ENCODE results near the gene GPR155.
"Not testable (repeated sequence)": the region's sequence is repeated elsewhere in the genome, so short reads cannot be mapped to it uniquely, and the experiment has no call there.

GPR155 gene

DNA sequence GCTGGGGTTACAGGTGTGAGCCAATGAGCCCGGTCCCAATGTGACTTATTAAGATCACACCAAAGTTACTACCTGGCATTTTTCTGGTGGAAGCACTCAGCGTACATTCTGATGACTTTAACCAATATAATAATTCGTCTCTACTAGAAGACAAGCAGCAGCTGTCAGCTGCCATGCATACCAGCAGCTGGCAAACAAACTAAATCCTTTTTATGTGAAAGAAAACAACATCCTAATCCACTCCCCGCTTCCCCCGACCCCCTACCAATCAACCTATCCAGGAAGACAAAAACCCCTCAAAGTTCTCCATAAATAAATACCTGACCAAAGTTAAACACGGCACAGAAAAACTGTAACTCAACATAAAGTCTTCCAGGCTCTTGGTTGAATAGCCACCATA, 42.1 kb downstream of the GPR155 start:
- in situ Hi-C loops (cut with MboI; ENCODE audit: low sequenced_read_pairs), result no loop called here

DNA sequence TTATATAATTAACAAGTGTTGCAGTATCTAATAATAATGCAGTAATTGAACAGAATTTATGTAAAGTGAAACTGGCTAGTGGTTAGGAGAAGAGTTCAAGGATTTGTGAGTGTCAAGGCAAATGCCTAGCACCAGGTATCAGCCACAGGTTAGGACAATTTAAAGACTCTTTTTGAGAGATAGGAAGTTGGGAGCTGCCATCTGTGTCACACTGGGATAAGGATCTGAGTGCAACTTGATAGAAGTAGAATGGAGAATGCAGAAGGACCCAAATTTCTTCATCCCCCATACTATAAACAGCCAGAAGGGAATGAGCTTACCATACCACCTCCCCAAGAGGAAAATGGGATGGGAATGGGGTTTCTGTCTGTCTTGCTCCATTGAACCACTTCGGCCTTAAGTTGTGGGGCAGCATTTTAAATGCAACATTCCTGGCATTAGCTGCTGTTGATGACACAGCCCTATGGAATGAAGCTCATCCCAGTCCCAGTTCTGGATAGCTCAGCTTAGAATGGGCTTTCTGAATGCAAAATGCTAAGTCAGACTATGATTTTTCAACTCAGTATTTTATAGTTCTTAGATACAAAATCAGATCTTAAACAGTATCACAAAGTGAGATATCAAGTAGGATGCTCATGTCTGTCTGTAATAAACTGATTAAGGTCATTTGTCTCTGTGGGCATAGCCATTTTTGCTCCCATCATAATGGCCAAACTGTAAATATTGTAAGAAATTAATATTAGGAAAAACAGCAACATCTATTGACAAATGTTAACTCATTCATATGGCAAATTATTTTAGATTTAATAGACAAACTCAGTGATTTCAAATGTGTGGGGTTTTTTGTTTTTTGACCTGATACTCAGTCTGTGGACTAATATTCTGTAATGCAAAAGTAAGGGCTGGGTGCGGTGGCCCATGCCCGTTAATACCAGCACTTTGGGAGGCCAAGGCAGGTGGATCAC, 44.0 kb downstream of the GPR155 start:
- in situ Hi-C loops (cut with MboI; ENCODE audit: low sequenced_read_pairs), result no loop called here

DNA sequence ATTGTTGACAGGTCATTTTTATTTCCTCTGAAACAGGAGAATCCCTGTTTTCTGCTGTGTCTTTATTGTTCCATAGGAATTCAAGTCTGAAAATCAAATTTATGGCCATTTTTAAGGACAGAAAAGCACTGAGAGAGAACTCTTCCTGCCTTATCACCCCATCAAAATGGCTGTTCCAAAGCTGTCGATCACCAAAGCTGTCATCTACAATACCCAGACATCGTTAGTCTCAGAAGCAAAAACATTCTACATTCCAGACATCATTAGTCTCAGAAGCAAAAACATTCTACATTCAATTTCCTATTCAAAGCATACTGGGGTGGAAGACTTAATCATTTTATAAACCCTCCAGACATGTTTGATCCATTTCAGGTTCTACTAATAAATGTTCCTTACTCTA, 46.9 kb downstream of the GPR155 start:
- in situ Hi-C loops (cut with MboI; ENCODE audit: low sequenced_read_pairs), result no loop called here

DNA sequence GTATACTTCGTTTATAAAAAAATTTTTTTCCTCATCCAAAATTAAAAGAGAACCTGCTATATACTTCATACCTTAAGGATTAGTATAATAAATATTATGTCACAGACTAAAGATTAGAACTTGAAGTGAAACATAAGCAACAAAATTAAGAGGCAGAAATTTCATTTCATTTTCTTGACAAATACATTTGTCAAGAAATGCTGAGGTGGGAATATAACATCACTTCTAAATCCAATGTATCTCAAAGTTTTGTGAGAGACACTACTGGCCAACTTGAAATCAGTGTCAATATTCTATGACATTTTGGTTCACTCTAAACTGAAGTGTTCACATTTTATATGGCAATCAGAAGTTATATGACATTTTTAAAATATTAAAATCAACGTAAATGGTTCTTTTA, 47.5 kb downstream of the GPR155 start:
- in situ Hi-C loops (cut with MboI; ENCODE audit: low sequenced_read_pairs), result no loop called here

DNA sequence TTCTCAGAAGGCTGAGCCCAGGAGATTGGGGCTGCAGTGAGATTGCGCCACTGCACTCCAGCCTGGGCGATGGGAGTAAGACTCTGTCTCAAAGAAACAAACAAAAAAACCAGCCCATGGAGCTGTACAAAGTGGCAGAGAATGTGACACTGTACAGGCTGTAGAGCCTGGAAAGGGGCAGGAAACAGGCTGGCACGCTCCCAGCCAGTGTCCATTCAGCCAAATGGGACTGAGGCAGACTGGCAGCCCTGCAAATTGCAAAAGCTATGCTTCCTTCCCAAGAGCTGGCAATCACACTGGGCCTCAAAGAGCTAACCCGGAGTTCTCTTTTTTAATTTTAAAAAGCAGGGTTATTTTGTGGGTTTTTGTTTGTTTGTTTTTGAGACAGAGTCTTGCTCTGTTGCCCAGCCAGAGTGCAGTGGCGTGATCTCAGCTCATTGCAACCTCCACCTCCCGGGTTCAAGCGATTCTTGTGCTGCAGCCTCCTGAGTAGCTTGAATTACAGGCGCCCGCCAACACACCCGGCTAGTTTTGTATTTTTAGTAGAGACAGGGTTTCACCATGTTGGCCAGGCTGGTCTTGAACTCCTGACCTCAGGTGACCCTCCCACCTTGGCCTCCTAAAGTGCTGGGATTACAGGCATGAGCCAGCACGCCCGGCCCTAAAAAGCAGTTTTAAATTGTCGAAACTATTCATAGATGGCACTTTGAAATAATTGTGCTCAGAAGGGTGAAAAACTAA, 48.5 kb downstream of the GPR155 start:
- in situ Hi-C loops (cut with MboI; ENCODE audit: low sequenced_read_pairs), result no loop called here

DNA sequence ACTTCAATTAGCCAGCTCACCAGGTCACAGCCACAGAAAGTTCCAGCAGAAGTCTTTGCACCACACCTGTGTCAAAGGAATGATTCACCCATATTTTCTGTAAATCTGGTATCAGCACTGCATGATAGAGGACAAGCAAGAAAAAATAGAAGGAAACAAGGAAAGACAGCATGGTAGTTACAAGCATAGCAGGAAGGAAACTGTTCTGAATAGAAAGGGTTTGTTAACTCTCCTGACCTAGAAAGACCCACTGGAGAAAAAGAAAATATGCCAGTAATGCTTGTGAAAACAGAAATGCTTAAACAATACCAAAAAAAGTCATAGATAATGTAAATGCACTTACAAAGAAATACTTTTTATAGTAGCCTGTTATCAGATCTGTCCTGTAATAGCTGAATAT, 50.5 kb downstream of the GPR155 start:
- in situ Hi-C loops (cut with MboI; ENCODE audit: low sequenced_read_pairs), result no loop called here

DNA sequence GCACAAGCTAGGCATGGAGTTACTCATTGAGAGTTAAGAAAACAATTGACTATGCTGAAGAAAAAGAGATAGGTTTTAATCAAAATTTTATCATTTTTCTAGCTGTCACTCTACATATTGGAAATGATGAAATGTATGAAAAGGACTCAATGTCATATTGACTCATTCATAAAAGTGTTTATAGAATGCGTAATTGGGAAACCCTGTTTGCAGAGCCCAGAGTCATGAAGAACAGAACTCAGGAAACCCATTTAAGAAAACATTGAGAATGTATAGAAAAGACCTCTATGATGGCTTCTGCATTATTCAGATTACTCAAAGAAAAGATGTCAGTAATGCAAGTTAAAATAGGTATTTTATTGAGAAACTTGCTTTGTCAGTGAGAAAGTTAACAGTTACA, 54.9 kb downstream of the GPR155 start:
- in situ Hi-C loops (cut with MboI; ENCODE audit: low sequenced_read_pairs), result no loop called here

DNA sequence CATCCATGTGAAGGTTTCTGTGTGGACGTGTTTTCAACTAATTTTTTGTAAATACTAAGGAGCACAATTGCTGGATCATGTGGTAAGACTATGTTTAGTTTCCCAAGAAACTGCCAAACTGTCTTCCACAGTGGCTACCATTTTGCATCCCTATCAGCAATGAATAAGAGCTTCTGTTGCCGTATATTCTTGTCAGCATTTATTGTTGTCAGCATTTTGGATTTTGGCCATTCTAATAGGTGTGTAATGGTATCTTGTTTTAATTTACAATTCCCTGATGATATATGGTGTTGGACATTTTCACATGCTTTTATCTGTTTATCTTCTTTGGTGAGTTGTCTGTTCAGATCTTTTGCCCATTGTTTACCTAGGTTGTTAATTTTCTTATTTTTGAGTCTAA, 56.8 kb downstream of the GPR155 start:
- in situ Hi-C loops (cut with MboI; ENCODE audit: low sequenced_read_pairs), result no loop called here

DNA sequence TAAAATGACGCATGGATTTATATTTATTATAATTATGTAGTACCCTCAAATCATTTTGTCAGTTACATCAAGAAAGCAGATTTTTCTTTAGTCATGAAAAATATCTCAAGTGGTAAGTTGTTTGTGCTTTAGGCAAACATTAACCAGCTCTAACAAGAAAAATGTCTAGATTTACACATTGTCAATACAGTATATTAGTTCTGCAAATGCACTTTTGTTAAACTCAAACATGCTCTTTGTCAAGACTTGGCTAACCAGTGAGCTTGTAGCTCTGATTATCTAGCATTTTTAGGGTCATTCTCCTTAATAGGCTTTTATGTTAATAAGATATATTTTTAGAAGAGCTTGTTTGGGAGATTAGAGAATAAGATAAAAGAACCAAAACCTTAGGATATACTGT, 58.6 kb downstream of the GPR155 start:
- in situ Hi-C loops (cut with MboI; ENCODE audit: low sequenced_read_pairs), result no loop called here

DNA sequence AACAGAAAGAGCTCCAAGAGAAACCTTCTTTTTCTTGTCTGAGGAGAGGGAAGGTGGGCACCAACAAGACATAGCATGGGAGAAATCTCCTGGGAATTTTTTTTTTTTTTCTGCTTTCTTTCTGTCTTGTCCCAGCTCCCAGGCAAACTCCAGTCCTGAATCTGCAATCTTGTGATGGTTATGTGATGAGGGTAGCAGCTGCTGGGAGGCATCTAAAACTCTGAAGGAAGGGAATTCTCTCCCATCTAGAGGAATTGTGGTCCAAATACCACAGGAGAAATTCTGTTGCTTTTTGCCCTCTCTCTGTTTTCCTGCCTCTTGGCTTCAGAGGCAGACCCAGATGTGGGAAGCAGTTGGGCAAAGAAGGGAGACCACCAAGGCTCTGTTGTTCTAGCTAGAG, 74.6 kb downstream of the GPR155 start:
- in situ Hi-C loops (cut with MboI; ENCODE audit: low sequenced_read_pairs), result no loop called here

DNA sequence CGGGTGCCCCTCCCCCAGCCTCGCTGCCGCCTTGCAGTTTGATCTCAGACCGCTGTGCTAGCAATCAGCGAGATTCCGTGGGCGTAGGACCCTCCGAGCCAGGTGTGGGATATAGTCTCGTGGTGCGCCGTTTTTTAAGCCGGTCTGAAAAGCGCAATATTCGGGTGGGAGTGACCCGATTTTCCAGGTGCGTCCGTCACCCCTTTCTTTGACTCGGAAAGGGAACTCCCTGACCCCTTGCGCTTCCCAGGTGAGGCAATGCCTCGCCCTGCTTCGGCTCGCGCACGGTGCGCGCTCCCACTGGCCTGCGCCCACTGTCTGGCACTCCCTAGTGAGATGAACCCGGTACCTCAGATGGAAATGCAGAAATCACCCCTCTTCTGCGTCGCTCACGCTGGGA, 76.8 kb downstream of the GPR155 start:
- in situ Hi-C loops (cut with MboI; ENCODE audit: low sequenced_read_pairs), result not testable (repeated sequence)

DNA sequence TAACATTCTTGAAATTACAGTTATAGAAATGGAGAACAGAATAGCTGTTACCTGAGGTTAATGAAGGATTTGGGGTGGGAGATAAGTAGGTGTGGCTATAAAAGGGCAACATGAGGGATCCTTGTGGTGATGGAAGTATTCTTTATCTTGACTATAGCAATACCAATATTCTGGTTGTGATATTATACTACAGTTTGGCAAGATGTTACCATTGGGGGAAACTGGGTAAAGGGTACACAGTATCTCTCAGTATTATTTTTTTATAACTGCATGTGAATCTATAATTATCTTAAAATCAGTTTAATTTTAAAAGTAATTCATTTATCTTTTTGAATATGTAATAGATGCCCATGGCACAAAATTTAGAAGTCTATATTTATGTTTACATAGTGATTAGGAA, 83.2 kb downstream of the GPR155 start:
- in situ Hi-C loops (cut with MboI; ENCODE audit: low sequenced_read_pairs), result no loop called here

DNA sequence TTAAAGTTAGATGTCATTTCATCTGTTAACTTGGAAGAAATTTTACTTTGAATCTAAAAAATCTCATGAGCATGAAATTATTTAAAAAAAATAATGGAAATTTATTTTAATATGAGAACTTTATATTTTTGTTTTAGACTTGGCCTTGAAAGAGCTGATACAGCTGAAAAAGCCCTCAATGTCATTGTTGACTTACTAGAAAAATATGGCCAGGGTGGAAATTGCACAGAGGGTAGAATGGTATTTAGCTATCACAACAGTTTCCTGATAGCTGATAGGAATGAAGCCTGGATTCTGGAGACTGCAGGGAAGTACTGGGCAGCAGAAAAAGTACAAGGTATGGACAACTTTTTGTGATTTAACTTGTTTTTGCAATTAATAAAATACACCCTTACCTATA, 86.0 kb downstream of the GPR155 start:
- in situ Hi-C loops (cut with MboI; ENCODE audit: low sequenced_read_pairs), result no loop called here

DNA sequence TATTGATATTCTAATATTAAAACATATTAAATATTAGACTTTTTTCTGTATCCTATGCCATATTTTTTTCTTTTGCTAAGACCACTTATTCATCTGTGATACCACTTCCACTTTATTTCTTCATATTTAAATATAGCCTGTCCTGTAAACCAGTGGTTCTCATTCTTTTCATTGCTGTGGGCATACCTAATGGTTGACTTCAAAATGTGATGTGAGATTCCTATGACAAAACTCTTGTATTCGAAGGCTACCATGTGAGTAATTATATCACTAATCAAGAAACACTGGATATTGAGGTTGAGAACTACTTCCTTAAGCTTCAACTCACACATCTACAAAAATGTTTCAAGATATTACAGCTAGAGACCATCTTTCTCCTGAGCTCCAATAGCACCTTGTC, 87.7 kb downstream of the GPR155 start:
- in situ Hi-C loops (cut with MboI; ENCODE audit: low sequenced_read_pairs), result no loop called here

DNA sequence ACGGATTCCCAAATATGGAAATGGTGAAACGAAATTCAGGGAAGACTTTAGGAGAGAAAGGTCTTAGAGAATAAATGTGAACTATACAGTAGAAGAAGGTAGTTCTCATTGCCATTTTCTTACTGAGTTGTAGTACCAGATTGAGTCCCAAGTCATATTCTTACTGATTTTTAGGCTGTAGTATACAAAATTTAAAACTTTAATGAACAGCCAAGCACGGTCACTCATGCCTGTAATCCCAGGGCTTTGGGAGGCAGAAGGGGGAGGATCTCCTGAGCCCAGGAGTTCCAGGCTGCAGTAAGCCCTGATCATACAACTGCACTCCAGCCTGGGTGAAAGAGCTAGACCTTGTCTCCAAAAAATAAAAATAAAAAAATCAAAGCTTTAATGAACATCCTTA, 89.1 kb downstream of the GPR155 start:
- in situ Hi-C loops (cut with MboI; ENCODE audit: low sequenced_read_pairs), result no loop called here

DNA sequence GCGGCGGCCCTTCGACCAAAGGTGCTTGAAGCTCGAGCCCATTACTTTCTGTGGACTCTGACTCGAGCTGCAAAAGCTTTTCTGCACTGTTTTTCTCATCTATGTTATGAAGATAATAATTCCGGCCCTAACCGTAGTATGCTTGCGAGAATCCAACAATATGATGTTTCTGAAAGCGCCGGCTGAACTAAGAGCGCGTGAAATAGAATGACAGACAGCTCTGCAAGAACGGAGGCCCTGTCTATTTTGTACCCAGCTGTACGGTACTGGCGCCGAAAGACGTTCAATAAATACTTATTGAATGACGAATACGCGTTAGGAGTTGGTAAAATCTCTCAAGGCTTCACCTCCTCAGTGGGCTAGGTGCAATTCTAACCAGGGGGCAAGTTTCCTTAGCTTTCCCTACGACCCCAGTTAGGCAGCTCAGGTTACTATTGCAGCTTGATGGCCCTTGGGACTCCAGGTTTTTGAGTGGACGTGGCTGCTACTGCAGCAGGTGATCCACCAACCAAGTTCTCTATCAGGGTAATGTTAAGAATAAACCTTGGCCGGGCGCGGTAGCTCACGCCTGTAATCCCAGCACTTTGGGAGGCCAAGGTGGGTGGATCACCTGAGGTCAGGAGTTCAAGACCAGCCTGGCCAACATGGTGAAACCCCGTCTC, 90.7 kb downstream of the GPR155 start:
- in situ Hi-C loops (cut with MboI; ENCODE audit: low sequenced_read_pairs), result no loop called here

DNA sequence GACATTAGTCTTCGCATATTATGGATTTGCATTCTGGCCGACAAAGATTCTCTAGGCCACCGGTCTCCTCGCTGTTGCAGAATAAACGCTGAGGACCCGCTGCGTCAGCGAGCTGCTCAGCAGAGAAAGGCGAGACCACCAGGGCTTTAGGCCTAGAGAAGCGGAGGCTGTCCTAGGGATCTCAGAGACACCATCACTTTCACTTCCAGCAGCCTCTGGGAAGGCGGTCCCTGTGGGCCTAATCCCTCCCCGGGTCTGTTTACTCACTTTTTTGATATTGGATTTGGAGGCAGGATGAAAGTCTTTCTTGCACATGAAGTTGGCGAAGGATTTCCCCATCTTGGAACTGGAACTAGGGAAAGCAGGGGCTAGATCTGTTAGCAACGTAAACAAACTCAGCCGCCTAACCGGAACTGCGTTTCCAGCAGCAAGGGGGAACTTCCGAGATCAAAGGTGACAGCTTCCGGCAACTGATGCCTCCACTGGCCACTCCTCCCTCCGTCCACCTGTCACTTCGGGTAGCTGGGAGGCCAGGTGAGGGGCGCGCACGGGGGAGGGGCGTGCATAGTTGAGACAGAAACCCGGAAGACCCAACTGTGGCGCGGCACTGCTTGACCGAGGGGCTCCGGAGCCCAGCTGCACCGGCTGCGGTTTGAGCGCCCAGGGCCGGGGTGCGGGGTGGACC, 91.4 kb downstream of the GPR155 start, which contains the start of gene SCRN3:
TSS of gene SCRN3 (plus strand) at position 447 of the 685 bp plus-strand sequence. CDS start 2,554 bp downstream, outside the sequence.
- in situ Hi-C loops (cut with MboI; ENCODE audit: low sequenced_read_pairs), result no loop called here

DNA sequence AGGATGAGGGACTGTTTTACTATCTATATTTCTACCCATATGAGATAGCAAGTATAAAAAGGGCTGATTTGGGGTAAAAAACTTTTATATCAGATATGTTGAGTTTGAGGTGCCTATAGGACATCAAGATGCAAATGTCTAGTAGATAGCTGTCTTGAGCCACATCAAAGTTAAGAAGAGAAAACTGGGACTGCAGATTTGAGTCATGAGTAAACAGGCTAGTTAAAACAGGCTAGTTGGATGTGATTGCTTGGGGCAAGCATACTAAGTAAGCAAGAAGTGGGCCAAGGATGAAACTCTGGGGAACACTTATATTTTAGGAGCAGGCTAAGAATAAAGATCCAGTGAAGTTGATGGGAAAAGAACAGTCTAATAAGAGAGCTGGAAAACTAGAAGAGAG, 94.1 kb downstream of the GPR155 start:
- in situ Hi-C loops (cut with MboI; ENCODE audit: low sequenced_read_pairs), result no loop called here

DNA sequence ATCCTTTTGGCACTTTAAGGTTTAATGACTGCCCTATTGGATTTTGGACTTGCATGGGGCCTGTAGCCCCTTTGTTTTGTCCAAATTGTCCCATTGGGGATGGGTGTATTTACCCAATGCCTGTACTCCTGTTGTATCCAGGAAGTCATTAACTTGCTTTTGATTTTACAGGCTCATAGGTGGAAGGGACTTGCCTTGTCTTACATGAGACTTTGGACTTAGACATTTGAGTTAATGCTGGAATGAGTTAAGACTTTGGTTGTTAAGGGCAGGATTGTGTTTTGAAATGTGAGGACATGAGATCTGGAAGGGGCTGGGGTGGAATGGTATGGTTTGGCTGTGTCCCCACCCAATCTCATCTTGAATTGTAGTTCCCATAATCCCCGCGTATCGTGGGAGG, 96.5 kb downstream of the GPR155 start:
- in situ Hi-C loops (cut with MboI; ENCODE audit: low sequenced_read_pairs), result not testable (repeated sequence)

DNA sequence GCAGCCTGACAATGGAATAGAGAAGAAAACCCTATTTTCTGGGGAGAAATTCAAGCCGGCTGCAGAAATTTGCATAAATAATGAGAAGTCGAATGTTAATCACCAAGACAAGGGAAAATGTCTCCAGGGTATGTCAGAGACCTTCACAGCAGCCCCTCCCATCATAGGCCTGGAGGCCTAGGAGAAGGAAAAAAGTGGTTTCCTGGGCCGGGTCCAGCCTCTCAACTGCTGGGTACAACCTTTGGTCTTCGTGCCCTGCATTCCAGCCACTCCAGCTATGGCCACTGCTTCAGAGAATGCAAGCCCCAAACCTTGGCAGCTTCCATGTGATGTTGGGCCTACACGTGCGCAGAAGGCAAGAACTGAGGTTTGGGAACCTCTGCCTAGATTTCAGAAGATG, 97.3 kb downstream of the GPR155 start:
- in situ Hi-C loops (cut with MboI; ENCODE audit: low sequenced_read_pairs), result no loop called here

DNA sequence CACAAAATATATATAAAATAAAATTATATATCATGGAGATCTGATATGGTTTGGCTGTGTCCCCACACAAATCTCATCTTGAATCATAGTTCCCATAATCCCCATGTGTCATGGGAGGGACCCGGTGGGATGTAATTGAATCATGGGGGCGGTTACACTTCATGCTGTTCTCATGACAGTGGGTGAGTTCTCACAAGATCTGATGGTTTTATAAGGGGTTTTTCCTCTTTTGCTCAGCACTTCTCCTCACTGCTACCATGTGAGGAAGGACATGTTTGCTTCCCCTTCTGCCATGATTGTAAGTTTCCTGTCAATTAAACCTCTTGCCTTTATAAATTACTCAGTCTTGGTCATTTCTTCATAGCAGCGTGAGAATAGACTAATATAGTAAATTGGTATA, 98.1 kb downstream of the GPR155 start:
- in situ Hi-C loops (cut with MboI; ENCODE audit: low sequenced_read_pairs), result not testable (repeated sequence)

Data from HL-60/S4 treated with phorbol 12-myristate 13-acetate at 8.2 ng/mL for 4 days and 3 days (cell line).